ENCODE data around the gene ADAP1. TPM values are rescaled to one million over a fixed set of nuclear protein-coding genes. Genes with fewer than 3 reads are reported as not detected.
A peak's percentile ranks its signal among the peaks of the same experiment; 100 is the strongest.

The ADAP1 gene
- total and polyA plus RNA-seq, 2 of the 13 experiments (the other 11 are each of a cell fraction or from before 2014, with no cell fraction given): 10.5 to 24.6 TPM

GRCh38 chr7:983616-984071 lies 29.2 kb upstream of the ADAP1 start (continued):
- TF ChIP-seq ZBTB39 (CRISPR knock-in tag; IDR thresholded peaks at IDR 0.05) (no peak), SAP130 (CRISPR knock-in tag; IDR thresholded peaks at IDR 0.05; ENCODE audit: low read depth) (no peak), ZNF891 (CRISPR knock-in tag; IDR thresholded peaks at IDR 0.05) (no peak), PCBP1 (IDR thresholded peaks at IDR 0.05; ENCODE audit: borderline replicate concordance, low read depth, low read length) (no peak), AKAP8 (CRISPR knock-in tag; IDR thresholded peaks at IDR 0.05) (no peak), GTF2F1 (IDR thresholded peaks at IDR 0.05; ENCODE audit: low read length) (no peak), ZNF143 (CRISPR knock-in tag; IDR thresholded peaks at IDR 0.05) (no peak), NCOA5 (CRISPR knock-in tag; IDR thresholded peaks at IDR 0.05) (no peak), ZNF550 (CRISPR knock-in tag; IDR thresholded peaks at IDR 0.05; ENCODE audit: borderline replicate concordance) (no peak), ZNF451 (CRISPR knock-in tag; IDR thresholded peaks at IDR 0.05) (no peak), ZNF816 (CRISPR knock-in tag; IDR thresholded peaks at IDR 0.05; ENCODE audit: borderline replicate concordance) (0 out of 2 replicates have a peak, but pooled peaks have one; percentile 52), IKZF4 (CRISPR knock-in tag; IDR thresholded peaks at IDR 0.05; ENCODE audit: borderline replicate concordance, low read depth, not compliant biosample characterization) (no peak), ZNF274 (CRISPR knock-in tag; IDR thresholded peaks at IDR 0.05) (no peak), ZBTB46 (CRISPR knock-in tag; IDR thresholded peaks at IDR 0.05; ENCODE audit: borderline replicate concordance) (no peak), TBL1XR1 (IDR thresholded peaks at IDR 0.05; ENCODE audit: borderline replicate concordance, low read length, partially characterized antibody) (no peak), CENPX (CRISPR knock-in tag; IDR thresholded peaks at IDR 0.05) (no peak), THAP9 (CRISPR knock-in tag; IDR thresholded peaks at IDR 0.05; ENCODE audit: borderline replicate concordance) (peak; percentile 56; the same call in 1 of the 2 replicates), ZNF687 (CRISPR knock-in tag; IDR thresholded peaks at IDR 0.05) (peak; percentile 2), SPEN (CRISPR knock-in tag; IDR thresholded peaks at IDR 0.05; ENCODE audit: low read depth) (no peak)
